ENCODE results near the gene MAGI1. TPM values are rescaled to one million over a fixed set of nuclear protein-coding genes. Genes with fewer than 3 reads are reported as not detected.

Gene MAGI1
- total and polyA plus RNA-seq, 5 donors = 15.8 to 38.3 (median 32.8) TPM

DNA sequence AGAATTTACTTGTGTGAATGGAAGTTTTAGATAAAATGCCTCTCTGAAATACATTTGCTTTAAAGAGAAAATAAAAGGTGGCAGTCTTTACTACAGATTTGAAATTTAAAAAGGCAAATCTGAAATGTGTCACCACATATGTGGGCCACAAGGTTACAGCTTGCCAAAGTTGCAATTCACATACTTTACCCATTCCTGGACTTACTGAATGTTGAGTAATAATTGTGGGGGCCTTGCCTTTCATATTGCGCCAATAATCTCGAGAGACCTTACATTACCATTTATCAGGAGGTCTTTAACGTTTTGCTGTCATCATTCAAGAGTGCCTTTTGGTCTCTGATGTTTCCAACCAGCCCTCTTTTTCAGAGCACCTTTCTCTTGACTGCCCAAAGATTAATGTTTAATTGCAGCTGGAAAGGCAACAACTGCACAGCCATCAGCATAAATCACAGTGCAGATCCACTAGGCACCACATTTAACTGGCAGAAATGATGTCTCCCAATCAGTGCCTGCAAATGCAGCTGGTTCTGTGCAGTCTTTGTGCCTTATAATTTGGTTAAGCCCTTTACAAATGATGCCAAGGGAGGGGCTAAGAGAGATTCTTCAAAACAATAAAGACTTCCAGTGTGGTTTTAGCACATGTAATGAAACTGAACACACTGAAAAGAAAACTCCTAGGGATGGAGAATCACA, 206.8 kb downstream of the MAGI1 start:
- ATAC-seq (peak in 1 of 2 donors; percentile 44), DNase-seq (no peak)
- Histone ChIP-seq H3K4me1 (ENCODE audit: control insufficient read depth, insufficient read depth, low read length) (peaks cover 7% of the 10 kb centered on the region), H3K27me3 (ENCODE audit: control insufficient read depth, insufficient read depth) (no peaks in the 10 kb centered on the region), H3K27ac (ENCODE audit: low read length) (no peak overlapping the region), H3K4me3 (ENCODE audit: low read length) (no peak overlapping the region), H3K9me3 (ENCODE audit: control insufficient read depth, low read length) (no peaks in the 10 kb centered on the region)
- intact Hi-C loops (cut with DNase I) = no loop called here
- WGBS = 52% methylated on average over 3 of the region's 3 CpGs

DNA sequence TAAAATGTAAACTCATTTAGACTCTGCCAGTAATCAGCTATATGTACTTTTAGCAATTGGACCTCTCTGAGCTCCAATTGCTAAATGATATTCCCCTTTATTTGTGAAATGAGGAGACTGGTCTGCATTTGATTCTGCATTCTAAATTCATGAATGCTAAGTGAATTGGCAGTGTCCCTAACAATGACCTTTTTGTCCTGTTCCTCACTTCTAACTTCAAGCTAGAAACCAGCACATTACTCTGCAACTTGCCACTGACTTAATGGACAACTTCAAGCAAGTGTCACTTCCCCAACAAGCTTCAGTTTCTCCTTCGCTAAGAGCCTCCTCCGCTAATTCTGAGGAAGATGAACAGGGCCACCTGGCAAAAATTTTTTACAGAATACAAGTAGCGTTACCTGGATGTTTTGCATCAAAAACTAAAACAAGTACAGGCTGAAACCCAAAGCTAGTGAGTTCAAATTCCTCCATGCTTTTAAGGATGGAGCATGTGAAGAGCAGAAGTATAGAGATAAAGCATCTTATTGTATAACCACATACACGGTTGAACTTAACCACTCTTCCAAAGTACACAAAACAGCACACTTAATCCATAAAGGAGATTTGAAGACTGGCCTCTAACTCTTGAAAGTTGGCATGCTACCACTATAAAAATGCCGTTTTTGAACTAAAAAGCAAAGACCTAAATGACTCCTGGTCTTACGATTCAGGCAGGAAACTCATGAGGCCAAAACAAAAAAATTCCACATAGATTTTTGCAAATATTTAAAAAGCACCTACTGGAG, 207.6 kb downstream of the MAGI1 start:
- Histone ChIP-seq H3K4me3 (ENCODE audit: low read length) (no peak overlapping the region), H3K9me3 (ENCODE audit: control insufficient read depth, low read length) (no peaks in the 10 kb centered on the region), H3K27ac (ENCODE audit: low read length) (no peak overlapping the region), H3K27me3 (ENCODE audit: control insufficient read depth, insufficient read depth) (no peaks in the 10 kb centered on the region), H3K4me1 (ENCODE audit: control insufficient read depth, insufficient read depth, low read length) (peaks cover 7% of the 10 kb centered on the region)
- WGBS = 73% methylated on average over 6 of the region's 6 CpGs
- intact Hi-C loops (cut with DNase I) = no loop called here
- no peak for DNase-seq
- ATAC-seq = no peak

DNA sequence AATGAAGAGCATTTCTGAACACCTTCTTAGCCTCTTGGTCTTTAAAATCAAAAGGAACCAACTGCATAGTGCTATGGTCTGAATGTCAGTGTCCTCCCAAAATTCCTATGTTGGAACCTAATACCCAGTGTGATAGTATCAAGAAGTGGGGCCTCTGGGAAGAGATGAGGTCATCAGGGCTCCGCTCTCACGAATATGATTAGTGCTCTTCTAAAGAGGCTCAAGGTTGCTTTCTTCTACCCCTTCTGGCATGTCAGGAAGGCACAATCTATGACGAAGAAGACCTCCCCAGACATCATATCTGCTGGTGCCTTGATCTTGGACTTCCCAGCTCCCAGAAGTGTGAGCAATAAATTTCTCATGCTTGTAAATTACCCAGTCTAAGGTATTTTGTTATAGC, 209.5 kb downstream of the MAGI1 start:
- Histone ChIP-seq H3K4me1 (ENCODE audit: control insufficient read depth, insufficient read depth, low read length) (peaks cover 5% of the 10 kb centered on the region), H3K27me3 (ENCODE audit: control insufficient read depth, insufficient read depth) (no peaks in the 10 kb centered on the region), H3K9me3 (ENCODE audit: control insufficient read depth, low read length) (no peaks in the 10 kb centered on the region), H3K27ac (ENCODE audit: low read length) (no peak overlapping the region), H3K4me3 (ENCODE audit: low read length) (no peak overlapping the region)
- ATAC-seq (no peak), DNase-seq (no peak)
- WGBS = 86% methylated on average over 3 of the region's 3 CpGs
- intact Hi-C loops (cut with DNase I) = no loop called here

DNA sequence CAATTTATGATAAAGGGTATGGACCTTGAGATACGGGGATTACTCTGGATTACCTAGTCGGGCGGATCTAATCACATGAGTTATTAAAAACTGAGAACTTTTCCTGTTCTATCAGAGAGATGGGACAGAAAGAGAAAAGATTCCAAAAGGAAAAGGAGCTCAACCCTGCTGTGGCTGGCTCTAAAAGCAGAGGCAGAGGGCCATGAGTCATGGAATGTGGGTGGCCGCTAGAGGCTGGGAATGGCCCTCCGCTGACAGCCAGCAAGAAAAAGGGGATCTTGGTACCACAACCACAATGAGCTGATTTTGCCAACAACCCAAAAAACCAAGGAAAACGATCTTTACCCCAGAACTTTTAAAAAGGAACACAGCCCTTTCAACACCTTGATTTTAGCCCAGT, 210.0 kb downstream of the MAGI1 start:
- intact Hi-C loops (cut with DNase I) = no loop called here
- H3K4me1 ChIP-seq (ENCODE audit: control insufficient read depth, insufficient read depth, low read length) = peaks cover 7% of the 10 kb centered on the region
- H3K27me3 ChIP-seq (ENCODE audit: control insufficient read depth, insufficient read depth) = no peaks in the 10 kb centered on the region
- H3K27ac ChIP-seq (ENCODE audit: low read length) = no peak overlapping the region
- no peaks in the 10 kb centered on the region for H3K9me3 ChIP-seq (ENCODE audit: control insufficient read depth, low read length)
- DNase-seq (no peak), ATAC-seq (no peak)
- no peak overlapping the region for H3K4me3 ChIP-seq (ENCODE audit: low read length)
- 80% methylated on average over 6 of the region's 6 CpGs for WGBS

DNA sequence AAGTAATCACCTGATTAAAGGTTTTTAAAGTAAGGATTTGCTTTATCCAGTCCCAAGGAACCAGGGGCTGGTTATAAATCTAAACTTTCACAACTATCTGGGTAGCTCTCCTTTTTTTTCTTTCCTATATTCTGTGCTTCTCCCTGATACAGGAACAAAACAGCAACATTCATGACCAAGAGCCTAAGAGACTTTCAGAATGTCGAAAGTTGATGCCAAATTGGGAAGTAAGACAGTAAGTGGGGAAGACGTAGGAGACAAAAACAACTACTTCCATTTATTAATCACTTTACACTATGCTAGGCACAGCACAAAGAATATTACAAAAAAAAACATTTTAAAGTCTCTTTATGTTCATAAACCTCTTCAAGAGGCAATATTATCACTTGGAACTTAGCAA, 211.6 kb downstream of the MAGI1 start:
- 28% methylated on average over 2 of the region's 2 CpGs for WGBS
- Histone ChIP-seq H3K27ac (ENCODE audit: low read length) (no peak overlapping the region), H3K9me3 (ENCODE audit: control insufficient read depth, low read length) (no peaks in the 10 kb centered on the region), H3K4me3 (ENCODE audit: low read length) (no peak overlapping the region), H3K27me3 (ENCODE audit: control insufficient read depth, insufficient read depth) (no peaks in the 10 kb centered on the region), H3K4me1 (ENCODE audit: control insufficient read depth, insufficient read depth, low read length) (peaks cover 7% of the 10 kb centered on the region)
- DNase-seq (no peak), ATAC-seq (no peak)
- intact Hi-C loops (cut with DNase I) = no loop called here

DNA sequence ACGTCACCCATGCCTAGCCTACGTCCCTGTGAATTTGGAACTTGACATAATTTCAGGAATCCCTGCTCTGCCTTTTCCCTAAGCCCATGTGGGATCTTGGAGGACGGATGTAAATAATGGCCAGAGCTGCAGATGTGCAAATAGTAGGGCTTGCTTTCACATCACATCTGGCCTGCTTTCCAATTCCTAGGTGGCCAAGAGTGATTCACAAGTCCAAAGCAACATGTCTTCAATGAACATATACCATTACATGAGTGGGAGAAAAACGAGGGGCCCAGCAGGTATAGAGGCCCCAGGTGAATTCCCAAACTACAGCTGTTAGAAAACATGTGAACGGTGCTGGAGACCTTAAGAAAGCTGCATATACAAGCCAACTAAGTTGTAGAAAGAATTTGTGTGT, 214.6 kb downstream of the MAGI1 start:
- Histone ChIP-seq H3K27me3 (ENCODE audit: control insufficient read depth, insufficient read depth) (no peaks in the 10 kb centered on the region), H3K27ac (ENCODE audit: low read length) (no peak overlapping the region), H3K9me3 (ENCODE audit: control insufficient read depth, low read length) (no peaks in the 10 kb centered on the region), H3K4me1 (ENCODE audit: control insufficient read depth, insufficient read depth, low read length) (peaks cover 7% of the 10 kb centered on the region), H3K4me3 (ENCODE audit: low read length) (no peak overlapping the region)
- intact Hi-C loops (cut with DNase I) = no loop called here
- no peak for DNase-seq
- ATAC-seq = no peak
- WGBS = 66% methylated on average over 5 of the region's 5 CpGs

DNA sequence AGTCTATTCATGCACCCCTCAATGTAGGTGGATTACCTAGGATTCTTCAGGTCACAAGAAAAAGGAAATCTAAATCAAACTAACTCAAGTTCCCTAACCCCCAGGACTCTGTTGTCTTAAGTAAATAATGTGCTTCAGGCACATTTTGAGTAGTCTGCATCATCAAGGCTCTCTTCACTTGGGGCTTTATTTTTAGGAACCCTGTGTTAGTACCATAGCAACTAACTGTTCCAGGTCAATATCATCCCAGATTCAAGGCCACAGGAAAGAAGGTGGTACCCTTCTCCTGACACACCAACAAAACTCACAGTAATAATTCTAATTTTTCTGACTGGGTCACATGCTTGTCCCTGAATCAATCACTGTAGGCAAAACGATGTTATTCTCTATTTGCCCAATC, 218.1 kb downstream of the MAGI1 start:
- 82% methylated on average over 1 of the region's 1 CpG for WGBS
- H3K4me3 ChIP-seq (ENCODE audit: low read length) = no peak overlapping the region
- H3K27ac ChIP-seq (ENCODE audit: low read length) = no peak overlapping the region
- intact Hi-C loops (cut with DNase I) = no loop called here
- DNase-seq (no peak), ATAC-seq (no peak)
- no peaks in the 10 kb centered on the region for H3K9me3 ChIP-seq (ENCODE audit: control insufficient read depth, low read length)
- no peaks in the 10 kb centered on the region for H3K27me3 ChIP-seq (ENCODE audit: control insufficient read depth, insufficient read depth)
- peaks cover 8% of the 10 kb centered on the region for H3K4me1 ChIP-seq (ENCODE audit: control insufficient read depth, insufficient read depth, low read length)

DNA sequence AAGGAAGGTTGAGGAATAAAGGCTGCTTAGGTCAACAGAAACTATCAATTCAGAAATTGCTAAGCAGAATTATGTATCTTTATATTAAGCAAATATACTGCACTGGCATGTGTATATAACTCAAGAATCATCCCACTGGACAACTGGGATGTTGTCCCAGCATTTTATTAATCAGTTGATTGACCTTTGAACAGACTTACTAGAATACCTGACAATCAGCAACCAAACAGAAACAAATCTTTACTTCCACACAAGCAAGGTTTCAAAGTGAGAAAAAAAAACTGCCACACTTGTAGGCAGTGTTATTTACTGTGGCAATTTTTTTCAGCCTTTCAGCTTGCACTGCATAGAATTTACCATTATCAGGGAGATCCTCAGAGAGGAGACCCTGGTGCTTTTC, 218.8 kb downstream of the MAGI1 start:
- Histone ChIP-seq H3K4me1 (ENCODE audit: control insufficient read depth, insufficient read depth, low read length) (peaks cover 8% of the 10 kb centered on the region), H3K27ac (ENCODE audit: low read length) (no peak overlapping the region)
- intact Hi-C loops (cut with DNase I) = no loop called here

DNA sequence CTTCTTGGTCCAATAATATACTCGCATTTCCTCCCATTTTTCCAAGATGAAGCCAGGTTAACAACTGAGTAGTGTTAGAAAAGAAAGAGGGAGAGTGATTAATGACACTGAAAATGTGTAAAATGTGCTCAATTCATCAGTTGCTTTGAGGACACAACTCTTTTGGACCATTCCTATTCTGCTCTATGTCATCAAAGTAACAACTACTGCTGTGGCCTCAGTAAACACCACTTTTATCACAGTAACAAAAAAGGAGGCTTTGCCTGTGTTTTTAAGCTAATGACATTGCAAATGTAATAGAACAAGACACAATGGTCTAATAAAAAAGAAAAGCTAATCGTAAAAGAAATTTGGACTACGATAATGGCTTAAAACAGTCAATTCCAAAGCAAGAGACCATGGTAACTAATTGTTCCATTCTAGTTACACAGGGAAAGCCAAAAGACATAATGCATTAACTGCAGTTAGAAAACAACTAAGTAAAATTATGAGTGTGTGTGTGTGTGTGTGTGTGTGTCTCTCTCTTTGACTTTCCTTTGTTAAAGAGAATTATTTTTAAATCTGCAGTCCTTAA, 221.1 kb downstream of the MAGI1 start:
- H3K4me1 ChIP-seq (ENCODE audit: control insufficient read depth, insufficient read depth, low read length) = peaks cover 7% of the 10 kb centered on the region
- H3K4me3 ChIP-seq (ENCODE audit: low read length) = no peak overlapping the region
- no peak overlapping the region for H3K27ac ChIP-seq (ENCODE audit: low read length)
- H3K9me3 ChIP-seq (ENCODE audit: control insufficient read depth, low read length) = no peaks in the 10 kb centered on the region
- no peak for ATAC-seq
- intact Hi-C loops (cut with DNase I) = no loop called here
- 87% methylated on average over 3 of the region's 3 CpGs for WGBS
- no peaks in the 10 kb centered on the region for H3K27me3 ChIP-seq (ENCODE audit: control insufficient read depth, insufficient read depth)
- DNase-seq = no peak

More for the DNA sequence above, 218.8 kb downstream of the MAGI1 start:
- no peaks in the 10 kb centered on the region for H3K27me3 ChIP-seq (ENCODE audit: control insufficient read depth, insufficient read depth)
- ATAC-seq (no peak), DNase-seq (no peak)
- H3K9me3 ChIP-seq (ENCODE audit: control insufficient read depth, low read length) = no peaks in the 10 kb centered on the region
- H3K4me3 ChIP-seq (ENCODE audit: low read length) = no peak overlapping the region

DNA sequence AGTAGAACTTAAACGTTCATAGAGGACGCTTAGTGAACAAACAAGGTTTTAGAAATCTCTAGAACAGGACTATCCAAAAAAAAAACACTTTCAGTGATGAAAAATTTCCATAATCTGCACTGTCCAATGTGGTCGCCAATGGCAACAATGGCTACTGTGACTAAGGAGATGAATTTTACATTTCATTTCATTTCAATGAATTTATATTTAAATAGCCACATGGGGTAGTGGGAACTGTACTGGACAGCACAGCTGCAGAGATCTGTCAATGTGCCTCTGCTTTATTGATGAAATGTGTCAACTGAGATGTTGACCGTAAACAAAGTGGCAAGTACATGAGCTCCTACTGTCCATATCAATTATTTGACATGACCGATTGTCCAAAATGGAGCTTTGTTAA, 222.5 kb downstream of the MAGI1 start:
- peaks cover 8% of the 10 kb centered on the region for H3K4me1 ChIP-seq (ENCODE audit: control insufficient read depth, insufficient read depth, low read length)
- no peak overlapping the region for H3K27ac ChIP-seq (ENCODE audit: low read length)
- H3K9me3 ChIP-seq (ENCODE audit: control insufficient read depth, low read length) = no peaks in the 10 kb centered on the region
- ATAC-seq (no peak), DNase-seq (no peak)
- 95% methylated on average over 5 of the region's 5 CpGs for WGBS
- no peaks in the 10 kb centered on the region for H3K27me3 ChIP-seq (ENCODE audit: control insufficient read depth, insufficient read depth)
- no peak overlapping the region for H3K4me3 ChIP-seq (ENCODE audit: low read length)
- intact Hi-C loops (cut with DNase I) = no loop called here

DNA sequence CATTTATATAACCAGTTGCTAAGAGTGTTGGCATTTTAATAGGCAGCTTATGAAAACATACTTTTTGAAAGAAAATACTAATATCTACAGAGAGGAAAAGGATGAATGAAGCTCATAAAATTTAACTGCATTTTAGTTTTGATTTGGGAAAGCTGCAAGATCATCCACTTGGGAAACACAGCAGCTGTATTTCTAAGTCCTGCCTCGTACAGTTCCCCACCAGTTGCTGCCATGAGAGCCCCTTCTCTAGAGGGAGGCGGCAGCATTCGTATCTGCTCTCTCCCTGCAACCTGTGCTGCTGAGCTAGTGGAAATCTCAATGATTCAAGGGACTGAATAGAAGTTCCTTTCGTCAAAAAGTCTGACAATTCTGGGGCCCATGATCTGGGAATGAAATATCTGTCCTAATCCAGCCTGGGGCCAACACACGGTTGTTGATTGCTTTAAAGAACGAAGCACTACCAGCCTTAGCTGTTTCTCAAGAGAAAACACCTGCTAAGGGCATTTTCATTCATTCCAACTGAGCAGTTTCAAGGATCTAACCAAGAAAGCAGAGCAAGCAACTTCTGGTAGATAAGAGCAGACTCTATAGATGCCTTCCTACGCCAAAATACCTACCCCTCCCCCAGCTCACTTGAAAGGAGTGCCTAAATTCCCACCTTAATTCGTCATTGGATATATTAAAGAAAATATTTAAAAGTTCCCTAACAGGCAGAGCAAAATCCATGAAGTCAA, 223.7 kb downstream of the MAGI1 start:
- Histone ChIP-seq H3K27ac (ENCODE audit: low read length) (no peak overlapping the region), H3K27me3 (ENCODE audit: control insufficient read depth, insufficient read depth) (no peaks in the 10 kb centered on the region), H3K4me1 (ENCODE audit: control insufficient read depth, insufficient read depth, low read length) (peaks cover 10% of the 10 kb centered on the region), H3K9me3 (ENCODE audit: control insufficient read depth, low read length) (no peaks in the 10 kb centered on the region), H3K4me3 (ENCODE audit: low read length) (no peak overlapping the region)
- intact Hi-C loops (cut with DNase I) = no loop called here
- ATAC-seq (no peak), DNase-seq (no peak)
- WGBS = 88% methylated on average over 8 of the region's 8 CpGs

Measured in right cardiac atrium (tissue), 5 donors.